HPDE6-E6E7 (cell line): Measurements from ENCODE around the gene CLMP.
A peak's percentile ranks its signal among the peaks of the same experiment; 100 is the strongest.
"Not testable (repeated sequence)": the region's sequence is repeated elsewhere in the genome, so short reads cannot be mapped to it uniquely, and the experiment has no call there.

ENCODE experiments used
- DNase-seq: peaks from one replicate; pipeline ENCODE4 v3.0.0; 2011; ENCODE audit warnings: missing footprints; ENCODE audit errors: extremely low spot score

CLMP gene

GRCh38 chr11:123218451-123218850 lies 23.4 kb upstream of the CLMP start:
- no peak for DNase-seq

- DNase-seq, result no peak
Measured at GRCh38 chr11:123217897-123218296, 22.8 kb upstream of the CLMP start.

DNA sequence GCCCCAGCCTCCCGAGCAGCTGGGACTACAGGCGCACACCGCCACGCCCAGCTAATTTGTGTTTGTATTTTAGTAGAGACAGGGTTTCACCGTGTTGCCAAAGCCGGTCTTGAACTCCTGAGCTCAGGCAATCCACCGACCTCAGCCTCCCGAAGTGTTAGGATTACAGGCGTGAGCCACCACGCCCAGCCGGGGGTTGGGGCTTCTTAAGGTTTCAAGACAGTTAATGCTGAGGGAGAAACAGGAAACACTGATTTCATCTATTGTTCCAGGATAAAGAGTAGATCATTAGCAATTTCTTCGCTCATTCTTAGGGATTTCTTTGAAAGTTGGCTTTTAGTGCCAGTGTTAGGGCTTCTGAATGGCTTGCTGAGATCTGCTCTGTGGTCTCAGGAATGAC lies 21.2 kb upstream of the CLMP start:
- DNase-seq, result no peak

DNA sequence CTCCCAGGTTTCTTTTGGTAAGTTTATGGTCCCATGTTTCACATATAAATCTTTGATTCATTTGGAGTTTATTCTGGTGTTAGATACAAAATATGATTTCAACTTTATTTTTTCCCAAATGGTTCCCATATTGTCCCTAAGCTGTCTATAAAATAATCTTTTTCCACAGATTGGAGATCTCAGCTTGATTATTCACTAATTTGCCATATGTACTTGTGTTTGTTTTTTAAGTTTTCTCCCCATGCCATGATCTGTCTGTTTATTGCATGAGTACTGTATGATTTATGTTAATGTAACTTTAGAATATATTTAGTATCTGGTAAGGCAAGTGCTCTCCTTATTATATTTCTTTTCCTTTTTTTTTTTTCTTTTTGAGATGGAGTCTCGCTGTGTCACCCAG lies 19.9 kb upstream of the CLMP start:
- no peak for DNase-seq

GRCh38 chr11:123214396-123214795 lies 19.3 kb upstream of the CLMP start:
- DNase-seq, result no peak

DNA sequence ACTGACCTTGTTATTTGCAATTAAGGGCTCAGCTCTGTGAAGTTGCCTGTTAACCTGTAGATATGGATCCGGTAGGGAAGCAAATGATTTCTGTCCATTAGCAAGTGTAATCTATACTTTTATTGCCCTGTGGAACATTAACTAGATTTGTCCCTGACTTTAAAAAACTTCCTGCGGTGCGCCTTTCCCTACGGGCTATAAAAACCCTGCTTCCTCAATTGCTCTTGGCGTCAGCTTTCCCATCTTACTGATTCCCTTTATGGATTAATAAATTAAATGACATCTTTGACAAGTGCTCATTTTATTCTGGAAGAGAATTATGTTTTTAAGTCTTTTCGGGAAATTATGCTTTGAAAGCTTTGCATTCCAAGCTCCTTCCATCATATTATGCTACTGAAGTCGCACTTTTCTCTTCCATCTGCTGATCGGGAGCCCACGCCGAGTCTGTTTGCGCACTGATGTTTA lies 18.3 kb upstream of the CLMP start:
- DNase-seq, result no peak

DNA sequence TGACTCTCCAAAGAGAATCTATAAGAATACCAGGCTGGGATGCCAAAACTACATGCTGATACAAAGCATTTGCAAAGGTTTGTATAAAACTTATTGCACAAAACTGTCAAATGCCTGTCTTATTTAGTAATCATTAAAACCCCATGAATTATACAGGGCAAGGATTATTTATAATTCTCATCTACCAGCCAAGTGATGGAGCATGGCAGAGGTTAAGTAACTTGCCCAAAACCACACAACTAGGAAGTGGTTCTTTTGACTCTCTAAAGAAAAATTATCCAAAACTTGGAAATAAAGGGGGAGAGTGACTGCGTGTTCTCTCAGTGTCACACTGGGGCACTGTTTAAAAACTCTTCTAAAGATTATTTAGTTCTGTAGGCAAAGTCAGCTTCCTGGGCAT lies 17.4 kb upstream of the CLMP start:
- DNase-seq, result no peak

DNA sequence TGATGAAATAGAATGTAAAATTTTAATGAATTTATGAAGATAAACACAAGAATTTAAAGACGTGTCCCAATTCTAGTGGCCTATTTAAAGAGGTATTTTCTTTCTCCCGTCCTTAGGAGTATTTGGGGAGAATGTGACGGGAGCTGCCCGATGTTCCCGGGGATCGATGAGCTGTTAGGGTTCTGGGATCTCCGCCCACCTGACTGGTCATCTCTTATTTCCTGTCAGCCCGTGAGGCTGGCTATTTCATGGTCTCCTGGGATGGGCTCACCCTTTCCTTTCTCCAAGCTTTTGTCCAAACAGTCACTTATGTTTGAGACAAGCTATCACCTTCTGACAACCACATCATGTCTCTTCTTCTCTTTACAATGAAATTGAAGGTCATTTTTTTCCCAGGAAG lies 16.9 kb upstream of the CLMP start:
- no peak for DNase-seq

DNA sequence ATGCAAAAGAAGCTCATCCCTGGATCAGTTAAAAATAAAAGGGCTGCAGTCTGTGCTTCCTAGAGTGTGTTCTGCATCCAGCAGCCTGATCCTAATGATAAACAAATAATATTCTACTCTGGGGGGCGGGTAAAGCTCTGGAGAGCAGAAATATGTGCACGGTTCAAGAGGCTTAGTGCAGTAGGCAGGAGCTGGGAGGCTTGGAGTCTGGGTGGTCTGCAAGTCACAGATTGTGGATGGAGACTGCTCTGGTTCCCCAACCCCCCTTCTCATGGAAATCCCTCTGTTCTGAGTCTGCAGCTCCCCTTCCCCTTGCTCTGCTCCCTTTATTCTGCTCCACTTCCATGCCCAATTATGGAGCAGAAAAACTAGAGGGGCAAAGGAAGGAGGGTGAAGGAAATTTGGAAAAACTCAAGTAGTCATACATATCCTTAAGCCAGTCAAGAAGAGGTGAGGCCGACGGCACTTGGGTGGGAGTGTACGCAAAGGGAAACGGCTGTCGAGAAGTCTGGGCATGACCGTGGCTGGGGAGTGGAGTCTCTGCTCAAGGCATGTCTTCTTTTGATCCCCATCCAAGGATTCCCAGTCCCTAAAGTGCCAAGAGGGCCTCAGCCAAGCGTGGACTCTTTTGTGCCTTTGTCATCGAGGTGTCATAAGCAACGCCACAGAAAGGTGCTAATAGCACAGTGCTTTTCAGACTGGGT lies 16.3 kb upstream of the CLMP start:
- no peak for DNase-seq

GRCh38 chr11:123209591-123209990 lies 14.5 kb upstream of the CLMP start:
- DNase-seq, result no peak

DNA sequence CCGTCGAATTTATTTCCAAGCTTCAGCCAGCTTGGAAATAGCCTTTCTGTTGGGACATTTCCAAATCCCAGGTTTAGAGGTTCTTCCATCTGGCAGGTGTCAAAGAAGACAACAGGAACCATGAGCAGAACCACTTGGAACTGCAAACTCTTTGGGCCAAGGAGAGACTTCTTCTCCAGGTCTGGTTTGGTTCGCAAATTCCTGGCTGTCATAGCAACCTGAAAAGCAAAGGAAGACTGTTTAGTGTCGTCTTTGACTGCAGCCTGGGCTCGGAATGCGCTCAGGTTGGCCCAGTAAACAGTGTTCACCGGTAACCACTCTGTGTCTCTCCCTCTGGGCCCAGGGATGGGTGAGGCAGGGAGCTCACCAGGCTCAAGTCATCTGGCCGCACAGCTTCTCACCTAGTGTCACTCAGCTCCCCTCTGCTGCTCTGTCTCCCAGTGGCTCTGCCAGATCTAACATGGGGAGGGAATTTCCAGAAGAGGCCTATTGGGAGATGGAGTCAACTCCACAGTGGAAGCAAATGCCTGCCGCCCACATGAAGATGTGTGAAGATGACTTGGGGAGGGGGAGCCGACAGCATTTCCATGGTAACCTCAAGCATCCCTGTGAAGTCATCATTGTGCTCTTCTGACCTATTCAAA lies 11.9 kb upstream of the CLMP start:
- no peak for DNase-seq

DNA sequence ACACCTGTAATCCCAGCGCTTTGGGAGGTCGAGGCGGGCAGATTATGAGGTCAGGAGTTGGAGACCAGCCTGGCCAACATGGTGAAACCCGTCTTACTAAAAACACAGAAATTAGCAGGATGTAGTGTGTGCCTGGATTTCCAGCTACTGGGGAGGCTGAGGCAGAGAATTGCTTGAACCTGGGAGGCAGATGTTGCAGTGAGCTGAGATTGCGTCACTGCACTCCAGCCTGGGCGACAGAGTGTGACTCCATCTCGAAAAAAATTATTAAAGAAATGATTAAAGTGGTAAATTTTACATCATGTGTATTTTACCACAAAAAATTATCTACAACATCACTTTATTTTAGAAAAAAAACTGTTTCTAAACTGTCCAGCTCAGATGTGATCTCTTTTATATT lies 11.0 kb upstream of the CLMP start:
- not testable (repeated sequence) for DNase-seq

DNA sequence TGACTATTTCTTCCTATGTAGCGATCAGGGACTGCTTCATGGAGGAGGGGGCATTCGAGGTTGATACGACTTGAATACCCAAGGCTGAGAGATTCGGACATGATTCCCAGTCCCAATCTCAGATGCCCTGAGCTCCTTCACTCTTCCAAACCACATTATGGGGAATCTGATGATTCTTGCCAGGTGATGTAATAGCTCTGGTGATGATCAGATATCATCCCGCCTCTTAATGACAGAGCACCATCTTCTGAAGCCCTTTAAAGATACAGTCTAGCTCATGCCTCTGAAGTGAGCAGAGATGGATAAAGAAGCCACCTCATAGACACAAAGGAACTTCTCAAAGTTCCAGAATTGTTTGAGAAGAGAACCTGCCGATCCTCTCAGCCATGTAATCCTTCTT lies 8.9 kb upstream of the CLMP start:
- DNase-seq, result no peak

DNA sequence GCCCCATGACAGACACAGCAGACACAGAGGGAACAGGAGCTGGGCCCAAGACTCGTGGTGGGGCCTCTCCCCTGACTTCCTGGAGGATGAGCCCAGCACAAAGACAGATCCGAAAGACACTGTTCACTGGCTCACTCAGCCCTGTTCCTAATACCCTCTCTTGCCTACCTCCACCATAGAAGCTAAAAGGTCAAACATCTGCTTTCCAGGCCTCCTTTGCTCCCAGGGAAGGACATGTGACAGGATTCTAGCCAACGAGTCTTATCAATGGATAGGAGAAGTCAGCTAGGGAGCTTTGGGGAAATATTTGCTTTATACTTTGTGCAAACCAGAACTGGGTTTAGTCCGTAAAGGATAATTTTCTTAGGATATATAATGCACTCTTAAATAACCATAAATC lies 8.4 kb upstream of the CLMP start:
- DNase-seq, result no peak

- no peak for DNase-seq
Measured at GRCh38 chr11:123202155-123203151, 7.4 kb upstream of the CLMP start.

GRCh38 chr11:123200264-123200663 lies 5.2 kb upstream of the CLMP start:
- DNase-seq, result no peak

- DNase-seq, result peak; percentile 81
Measured at GRCh38 chr11:123197711-123198110, 2.7 kb upstream of the CLMP start.

DNA sequence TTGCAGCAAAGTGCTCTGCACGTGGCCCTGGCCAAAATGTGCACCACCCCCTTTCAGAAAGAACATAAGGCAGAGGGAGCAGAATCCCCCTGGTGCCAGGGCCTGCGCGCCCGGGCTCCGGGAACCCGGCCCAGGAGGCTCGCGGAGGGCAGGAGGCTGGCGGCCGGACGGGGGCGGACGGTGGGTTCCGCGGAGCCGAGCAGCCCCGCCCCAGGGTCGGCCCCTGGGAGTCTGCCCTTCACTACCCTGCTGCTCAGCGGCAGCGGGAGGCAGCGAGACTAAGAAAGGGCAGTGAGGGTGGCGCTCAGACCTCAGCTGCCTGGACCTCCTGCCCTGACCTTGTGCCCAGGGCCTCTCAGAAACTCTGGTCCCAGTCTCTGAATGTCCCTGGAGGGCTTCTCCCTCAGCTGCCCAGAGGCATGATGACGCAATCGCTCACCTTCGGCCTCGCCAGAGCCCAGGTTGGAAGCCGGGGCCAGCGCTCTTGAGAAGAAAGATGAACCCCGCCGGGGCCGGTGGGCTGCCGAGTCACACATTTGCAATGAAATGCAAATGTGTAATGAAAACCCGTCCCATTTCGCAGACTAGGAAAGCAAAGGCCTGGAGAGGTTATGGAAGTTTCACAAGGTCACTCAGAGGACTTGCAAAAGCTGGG lies 1.1 kb upstream of the CLMP start:
- no peak for DNase-seq

GRCh38 chr11:123194337-123195187 lies 486 bp downstream of the CLMP start:
- DNase-seq, result peak; percentile 43

DNA sequence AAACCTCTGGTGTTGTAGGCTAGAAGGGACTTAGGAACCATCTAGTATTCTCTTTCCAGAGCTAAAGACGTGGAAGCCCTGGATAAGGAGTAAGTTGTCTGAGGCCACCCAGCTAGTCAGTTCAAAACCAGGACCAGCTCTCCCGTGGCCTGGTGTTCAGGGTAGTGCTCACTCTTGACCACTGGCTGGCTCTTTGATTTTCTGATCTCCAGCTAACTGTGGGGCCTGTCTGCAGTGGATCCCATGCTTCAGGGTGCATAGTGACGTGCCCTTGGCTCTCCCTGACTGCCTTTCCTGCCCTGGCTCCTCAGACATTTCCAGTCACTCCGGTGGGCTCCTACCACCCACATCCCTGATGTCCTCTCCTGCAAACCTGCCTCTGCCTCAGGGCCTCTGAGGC lies 1.3 kb downstream of the CLMP start:
- DNase-seq, result no peak

DNA sequence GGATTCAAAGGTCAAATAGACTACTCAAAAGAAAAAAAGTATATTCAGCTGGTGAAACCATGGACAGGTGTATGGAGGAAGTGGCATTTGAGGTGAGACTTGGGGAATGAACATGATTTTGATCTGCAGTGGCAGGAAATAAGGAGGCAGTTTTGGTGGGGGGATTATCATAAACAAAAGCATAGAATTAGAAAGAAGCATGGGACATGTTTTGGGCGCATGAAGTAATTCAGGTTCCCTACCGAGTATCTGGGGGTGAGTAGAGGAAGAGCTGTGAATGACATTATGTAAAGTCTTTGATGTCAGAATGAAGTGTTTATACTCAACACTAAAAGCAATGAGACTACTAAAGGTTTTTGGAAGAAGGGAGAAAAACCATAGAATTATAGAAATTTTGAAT lies 3.1 kb downstream of the CLMP start:
- DNase-seq, result no peak
